Gastrocnemius medialis (tissue), 4 donors: ENCODE data around the gene TTK.

ENCODE experiments used
- CTCF ChIP-seq, 5 experiments: fragments of 450-650 bp in 3 of 5; fragments of 200-600 bp in 2 of 5; sonication (generic) in 2 of 5; IDR thresholded peaks in 4 of 5; conservative IDR thresholded peaks in 1 of 5; 1 replicate in 4 of 5; 2 replicates in 1 of 5; pipeline ENCODE4 v1.5.1; 2016 to 2019; ENCODE audit warnings: antibody characterized with exemption in 5 of 5, mild to moderate bottlenecking in 3 of 5, moderate library complexity in 3 of 5
- POLR2A ChIP-seq, 2 donors: fragments of 450-650 bp; IDR thresholded peaks; one replicate each; pipeline ENCODE4 v1.6.1; 2017; ENCODE audit warnings: antibody characterized with exemption in 2 of 2, mild to moderate bottlenecking in 2 of 2, moderate library complexity in 2 of 2

GRCh38 chr6:80022803-80023202 lies 18.4 kb downstream of the TTK start:
- TF ChIP-seq POLR2A (IDR thresholded peaks at IDR 0.05) (no peak), CTCF (IDR thresholded peaks at IDR 0.05 in 4 of 5, conservative IDR thresholded peaks at IDR 0.05 in 1 of 5) (no peak)
